Measurements from ENCODE around the gene TNFRSF13B.

GRCh38 chr17:16989230-16989952, 17.5 kb upstream of the TNFRSF13B start:
- TF ChIP-seq, protein P1, sequence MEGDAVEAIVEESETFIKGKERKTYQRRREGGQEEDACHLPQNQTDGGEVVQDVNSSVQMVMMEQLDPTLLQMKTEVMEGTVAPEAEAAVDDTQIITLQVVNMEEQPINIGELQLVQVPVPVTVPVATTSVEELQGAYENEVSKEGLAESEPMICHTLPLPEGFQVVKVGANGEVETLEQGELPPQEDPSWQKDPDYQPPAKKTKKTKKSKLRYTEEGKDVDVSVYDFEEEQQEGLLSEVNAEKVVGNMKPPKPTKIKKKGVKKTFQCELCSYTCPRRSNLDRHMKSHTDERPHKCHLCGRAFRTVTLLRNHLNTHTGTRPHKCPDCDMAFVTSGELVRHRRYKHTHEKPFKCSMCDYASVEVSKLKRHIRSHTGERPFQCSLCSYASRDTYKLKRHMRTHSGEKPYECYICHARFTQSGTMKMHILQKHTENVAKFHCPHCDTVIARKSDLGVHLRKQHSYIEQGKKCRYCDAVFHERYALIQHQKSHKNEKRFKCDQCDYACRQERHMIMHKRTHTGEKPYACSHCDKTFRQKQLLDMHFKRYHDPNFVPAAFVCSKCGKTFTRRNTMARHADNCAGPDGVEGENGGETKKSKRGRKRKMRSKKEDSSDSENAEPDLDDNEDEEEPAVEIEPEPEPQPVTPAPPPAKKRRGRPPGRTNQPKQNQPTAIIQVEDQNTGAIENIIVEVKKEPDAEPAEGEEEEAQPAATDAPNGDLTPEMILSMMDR (IDR thresholded peaks at IDR 0.05) = no peak
- no peak for TF ChIP-seq POLR2A (IDR thresholded peaks at IDR 0.05)
